ENCODE measurements around the gene GTF2H2C_2.
"Not testable (repeated sequence)": the region's sequence is repeated elsewhere in the genome, so short reads cannot be mapped to it uniquely, and the experiment has no call there.

GRCh38 chr5:70423215-70423614 is 8.0 kb downstream of the GTF2H2C_2 start:
- not testable (repeated sequence) for TF ChIP-seq CTCF (IDR thresholded peaks at IDR 0.05); POLR2AphosphoS5 (IDR thresholded peaks at IDR 0.05; ENCODE audit: insufficient read depth in 1 of 2, low read depth in 1 of 2); POLR2A (IDR thresholded peaks at IDR 0.05)

Measured in vagina (tissue), 2 donors.